Stimulated activated CD8-positive, alpha-beta memory T cell treated with anti-CD3 and anti-CD28 coated beads, Interleukin-15, amount 100 ng/mL, for 1 hour (primary cell): ENCODE results near the gene PRKCH.

Experiments
- DNase-seq: peaks from one replicate; pipeline ENCODE4 v3.0.0-alpha.2; 2020; ENCODE audit warnings: low read depth

PRKCH gene

DNA sequence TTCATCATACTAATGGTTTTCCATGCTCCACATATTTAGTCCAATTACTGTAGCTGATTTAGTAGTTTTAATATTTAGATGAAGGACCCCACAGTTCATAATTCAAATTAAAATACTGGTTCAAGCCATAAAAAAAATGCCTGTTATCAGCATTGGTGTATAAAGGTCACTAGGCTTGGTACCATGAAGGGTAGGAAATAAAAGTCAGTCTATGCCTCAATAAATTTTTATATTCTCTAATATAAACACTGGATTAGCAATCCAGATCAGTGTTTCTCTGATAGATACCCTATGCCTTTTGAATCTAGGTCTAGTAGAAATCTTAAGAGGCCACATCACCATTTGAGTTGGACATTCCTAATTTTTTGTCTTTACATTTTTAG is 210.7 kb downstream of the PRKCH start:
- DNase-seq: no peak

DNA sequence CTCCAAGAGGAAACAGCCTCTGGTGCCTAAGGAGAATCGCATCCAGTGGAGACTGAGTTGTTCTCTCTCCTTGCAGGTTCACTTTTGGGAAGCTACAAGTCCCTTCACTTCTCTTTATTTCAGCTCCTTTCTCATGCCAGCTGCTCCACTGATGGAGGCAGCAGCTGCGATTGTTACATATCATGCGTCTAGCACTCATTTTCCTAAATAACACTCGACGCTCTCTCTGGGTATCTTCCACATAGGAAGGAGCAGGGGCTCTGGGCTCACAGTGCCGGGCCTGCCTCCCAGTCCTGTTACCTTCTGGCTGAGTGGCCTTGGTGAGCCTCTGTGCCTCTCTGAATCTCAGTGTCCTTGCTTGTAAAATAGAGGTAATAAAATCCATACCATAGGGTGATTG is 211.4 kb downstream of the PRKCH start:
- DNase-seq: no peak

DNA sequence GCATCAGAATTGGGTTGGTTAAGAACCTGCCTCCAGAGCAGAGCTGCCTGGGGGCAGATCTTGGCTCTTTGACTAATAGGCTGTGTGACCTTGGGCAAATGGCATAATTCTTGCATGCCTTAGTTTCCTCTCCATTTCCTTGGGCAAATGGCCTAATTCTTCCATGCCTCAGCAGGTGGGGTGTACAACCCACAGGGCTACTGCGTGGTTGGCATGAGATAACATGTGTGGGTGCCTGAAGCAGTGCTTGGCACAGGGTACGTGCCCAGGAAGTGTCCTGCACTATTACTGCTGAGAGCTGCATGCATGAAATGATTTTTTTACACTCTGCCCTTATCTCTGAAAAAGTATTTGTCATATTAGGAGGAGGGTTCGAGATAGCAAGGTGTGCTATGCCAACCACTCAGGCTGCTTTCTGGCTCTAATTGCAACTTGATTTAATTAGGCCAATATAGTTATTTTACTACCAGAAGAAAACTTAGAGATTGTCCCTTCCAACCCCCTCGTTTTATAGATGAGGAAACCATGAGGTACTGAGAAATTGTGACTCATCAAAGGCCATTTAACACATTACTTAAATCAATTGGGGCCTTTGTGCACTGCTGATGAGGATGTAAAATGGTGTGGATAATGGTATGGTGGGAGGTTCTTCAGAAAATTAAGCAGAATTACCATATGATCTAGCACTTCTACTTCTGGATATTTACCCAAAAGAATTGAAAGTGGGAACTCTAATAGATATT is 212.3 kb downstream of the PRKCH start:
- DNase-seq: no peak

DNA sequence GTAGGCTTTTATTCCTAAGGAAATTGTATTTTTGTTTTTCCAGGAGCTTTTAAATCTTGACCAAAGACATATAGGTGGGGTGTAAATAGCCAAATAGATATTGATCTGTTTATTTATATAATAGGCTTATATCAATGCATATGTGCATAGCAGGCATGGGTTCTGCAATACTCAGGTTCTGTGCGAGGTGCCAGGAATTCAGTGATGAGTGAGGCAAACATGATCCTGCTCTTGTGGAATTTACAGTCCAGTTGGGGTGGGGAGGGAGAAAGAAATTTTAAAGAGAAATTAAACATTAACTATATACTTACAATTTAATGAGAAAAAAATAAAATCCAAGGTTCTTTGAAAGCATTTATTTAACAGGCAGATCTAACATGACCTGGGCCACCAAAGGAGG is 213.7 kb downstream of the PRKCH start:
- no peak for DNase-seq

DNA sequence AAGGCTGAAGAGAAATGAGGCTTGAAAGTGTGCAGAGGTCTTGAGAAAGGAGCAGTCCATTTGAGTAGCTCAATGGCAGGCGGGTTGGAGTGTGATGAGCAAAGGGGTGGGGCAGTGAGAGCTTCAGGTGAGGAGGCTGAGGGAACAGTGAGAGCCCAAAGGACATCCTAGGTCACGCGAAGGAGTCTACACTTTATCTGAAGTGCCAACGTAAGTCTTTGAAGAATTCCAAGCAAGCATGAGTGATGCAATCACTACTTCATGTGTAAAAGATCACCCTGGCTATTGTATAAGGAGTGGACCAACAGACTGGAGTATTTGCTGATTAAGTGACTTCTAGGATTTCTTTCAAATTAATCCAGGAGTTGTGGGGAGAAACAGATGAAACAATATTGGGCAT is 214.1 kb downstream of the PRKCH start:
- DNase-seq: no peak

DNA sequence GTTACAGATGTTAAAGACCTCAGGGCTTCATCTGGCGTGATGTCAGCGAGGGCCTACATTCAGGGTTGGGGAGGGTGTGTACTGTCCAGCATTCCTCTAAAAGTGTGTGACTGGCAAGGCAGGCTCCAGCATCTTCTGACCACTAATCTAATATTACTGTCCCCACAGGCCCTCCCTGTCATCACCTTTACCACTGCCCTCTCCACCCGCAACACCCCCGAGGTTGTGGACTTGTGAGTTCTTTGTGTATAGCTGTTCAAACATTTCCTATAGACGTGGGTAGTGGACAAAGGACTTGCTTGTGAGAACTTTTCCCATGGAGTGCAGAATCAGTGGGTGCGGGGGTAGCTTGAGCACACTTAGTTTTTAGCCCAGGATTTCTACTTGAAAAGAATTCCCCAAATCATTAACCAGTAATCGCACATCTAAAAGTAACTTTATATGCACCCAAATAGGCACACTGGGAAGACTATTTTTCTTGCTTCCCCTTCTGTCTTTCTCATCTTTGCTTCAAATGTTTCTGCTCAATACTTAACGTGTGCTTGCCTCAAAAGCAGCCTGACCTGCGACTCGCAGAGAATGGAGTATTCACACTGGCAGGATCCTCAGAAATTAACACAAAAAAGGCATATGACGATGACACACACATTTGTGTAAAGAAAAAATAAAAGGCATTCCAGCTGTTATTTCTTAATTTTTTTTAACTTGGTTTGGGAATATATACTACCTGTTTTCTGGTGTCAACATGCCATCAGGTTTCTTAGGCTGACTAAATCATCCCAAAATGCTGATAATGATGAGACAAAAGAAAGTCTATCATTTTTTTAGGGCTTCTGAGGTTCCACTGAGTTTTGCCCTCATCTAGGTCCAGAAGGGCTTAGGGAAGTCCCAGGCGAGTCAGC is 215.5 kb downstream of the PRKCH start:
- DNase-seq: no peak

DNA sequence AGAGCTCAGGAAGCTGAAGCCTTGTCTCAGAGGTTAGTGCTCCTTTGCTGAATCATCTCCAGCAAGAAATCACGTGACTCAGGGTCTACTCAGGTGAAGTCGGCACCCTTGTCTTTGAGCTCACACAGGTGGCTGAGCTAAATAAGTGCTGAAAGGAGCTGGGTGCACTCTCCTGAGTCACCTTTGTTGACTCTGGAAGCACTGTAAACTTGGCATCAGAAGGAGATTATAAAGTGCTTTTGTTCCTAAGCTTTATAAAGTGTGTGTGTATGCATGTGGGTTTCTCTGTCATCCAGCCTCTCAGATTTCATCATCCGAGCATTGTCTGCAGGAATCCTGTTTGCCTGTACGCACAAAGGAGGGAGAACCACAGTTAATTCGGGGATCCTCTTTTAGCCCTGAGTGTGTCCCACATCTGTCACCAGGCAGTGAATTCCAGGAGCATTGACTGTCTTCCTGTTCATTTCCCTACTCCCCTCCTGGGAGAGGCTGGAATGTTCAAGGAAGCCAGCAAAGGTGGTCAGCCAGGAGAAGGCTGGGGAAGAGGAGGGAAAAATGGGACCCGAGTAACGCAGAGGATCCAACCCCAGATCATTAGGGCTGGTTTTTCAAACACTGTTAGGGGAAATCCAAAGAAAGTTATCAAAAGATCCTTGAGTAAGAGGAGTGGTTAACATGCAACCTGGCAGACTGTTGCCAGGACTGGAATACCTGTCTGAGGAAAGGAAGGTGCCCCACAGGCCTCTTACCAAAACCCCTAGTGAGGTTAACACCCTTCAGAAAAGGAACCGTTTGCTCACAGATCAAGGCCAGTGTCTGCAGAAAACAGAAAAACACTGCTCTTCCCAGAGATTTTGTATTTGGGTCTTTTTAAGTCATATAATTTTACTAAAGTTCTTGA is 216.4 kb downstream of the PRKCH start:
- no peak for DNase-seq

DNA sequence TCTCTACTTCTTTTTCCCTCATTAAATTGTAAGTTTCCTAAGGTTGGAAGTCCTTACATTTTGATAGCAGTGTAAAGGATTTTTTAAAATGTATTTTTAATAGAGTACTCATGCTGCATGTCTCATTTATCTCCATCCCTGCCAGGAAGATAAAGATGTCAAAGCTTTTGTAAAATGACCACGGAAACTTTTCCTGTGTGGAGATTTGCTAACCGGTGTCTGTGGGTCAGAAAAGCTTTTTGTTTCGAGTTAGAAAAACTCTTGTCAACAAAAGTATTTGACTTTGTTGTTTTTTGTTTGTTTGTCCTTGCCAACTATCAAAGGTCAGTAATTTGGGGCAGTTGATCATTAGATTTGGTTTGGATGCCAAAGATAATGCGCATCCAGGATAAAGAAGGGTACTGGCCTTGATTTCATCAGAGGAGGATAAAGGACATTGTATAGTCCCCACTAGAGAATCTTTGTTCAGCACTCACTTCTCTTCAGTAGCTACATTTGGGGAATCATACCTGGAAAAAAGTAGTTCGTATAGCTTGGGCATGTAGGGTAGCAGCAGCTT is 217.2 kb downstream of the PRKCH start:
- no peak for DNase-seq

DNA sequence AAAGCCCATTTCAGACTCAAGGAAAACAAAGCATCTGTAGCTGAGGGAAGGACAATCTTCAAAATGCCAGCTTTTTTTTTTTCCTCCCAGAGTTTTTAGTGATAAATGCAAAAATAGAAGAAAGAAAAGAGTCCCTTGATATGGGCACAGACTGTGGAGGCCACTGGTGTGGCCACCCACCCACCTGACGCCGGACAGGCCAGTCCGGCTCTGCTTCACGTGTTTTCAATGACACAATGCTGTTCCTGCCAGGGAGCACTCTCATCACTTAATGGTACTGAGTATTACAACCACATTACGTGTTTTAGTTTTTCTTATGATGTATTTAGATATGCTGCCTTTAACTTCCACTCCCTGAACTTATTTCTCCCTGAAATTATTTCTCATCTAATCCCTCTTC is 218.3 kb downstream of the PRKCH start:
- DNase-seq: no peak

DNA sequence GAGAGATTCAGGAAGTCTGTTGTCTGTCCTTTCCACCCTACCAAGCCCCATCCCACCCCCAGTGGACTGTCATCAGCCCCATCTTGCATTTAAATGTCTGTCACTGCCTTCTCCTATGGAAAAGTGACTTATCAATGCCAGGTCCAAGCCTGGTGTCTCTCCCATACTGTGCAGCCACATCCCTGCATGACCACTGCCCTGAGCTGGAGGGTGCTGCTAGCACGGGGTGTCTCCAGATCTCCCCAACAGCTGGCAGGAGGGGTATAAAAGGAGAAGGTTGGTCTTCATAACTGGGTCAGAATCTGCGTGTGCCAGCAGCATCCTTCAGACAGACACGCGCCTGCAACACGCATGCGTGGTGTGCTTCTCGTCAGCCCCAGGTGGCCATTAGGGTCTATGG is 219.6 kb downstream of the PRKCH start:
- DNase-seq: no peak

DNA sequence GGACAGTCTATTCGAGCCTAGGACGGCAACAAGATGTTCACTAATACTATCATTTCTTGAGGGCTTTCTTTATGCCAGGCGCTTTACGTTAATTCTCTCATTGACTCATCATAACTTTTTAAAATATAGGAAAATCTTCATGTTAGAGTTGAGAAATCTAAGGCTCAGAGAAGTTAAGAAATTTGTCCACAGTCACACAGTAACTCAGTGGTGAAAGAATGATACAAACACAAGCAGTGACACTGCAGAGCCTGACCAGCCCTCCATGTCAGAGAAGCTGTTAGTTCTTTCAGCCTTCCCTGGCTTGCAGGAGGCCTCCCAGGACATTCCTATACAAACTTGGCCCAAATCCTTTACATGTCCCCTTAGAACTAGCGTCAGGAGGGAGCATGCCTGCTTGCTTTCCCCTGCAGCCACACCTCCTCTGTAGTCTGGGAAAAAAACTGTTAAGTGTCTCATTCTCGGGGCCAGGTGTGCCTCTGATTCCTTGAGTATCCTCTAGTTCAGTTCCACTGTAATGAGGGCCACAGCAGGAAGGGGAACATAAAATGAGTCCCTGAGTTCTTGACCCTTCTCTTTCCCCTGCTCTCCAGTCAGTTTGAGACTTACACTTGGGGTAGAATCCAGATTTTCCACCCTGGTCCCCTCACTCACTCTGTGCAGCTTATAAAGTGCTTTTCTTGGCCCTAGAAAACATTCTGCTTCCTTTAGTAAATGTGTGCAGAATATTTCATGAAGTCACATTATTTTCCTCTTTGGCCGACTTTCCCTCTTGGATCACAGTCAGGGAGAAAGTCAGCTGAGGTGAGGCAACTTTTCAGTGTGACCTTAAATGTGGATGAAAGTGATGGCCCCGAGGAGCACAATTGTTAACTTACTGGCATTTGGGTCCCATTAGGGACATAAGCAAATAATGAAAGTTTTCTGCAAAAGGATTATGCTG is 221.7 kb downstream of the PRKCH start:
- DNase-seq: no peak

DNA sequence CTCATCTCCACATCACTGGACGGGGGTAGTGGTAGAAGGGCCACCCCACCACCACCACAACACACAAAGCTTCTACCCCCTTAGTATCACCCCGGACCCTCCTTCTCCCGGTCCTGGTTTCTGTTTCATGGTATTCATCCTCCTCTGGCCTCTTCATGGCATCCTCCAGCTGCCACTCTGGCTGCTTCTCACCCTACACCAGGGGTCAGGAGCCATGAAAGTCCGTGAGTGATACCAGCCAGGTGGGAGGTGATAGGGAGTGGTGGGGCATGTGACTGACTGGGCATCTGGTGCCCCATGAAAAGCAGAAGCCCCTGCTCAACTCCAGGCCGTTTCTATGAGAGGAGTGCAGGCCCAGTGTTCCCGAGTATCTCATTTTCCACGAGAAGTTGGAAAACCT is 222.6 kb downstream of the PRKCH start:
- no peak for DNase-seq

DNA sequence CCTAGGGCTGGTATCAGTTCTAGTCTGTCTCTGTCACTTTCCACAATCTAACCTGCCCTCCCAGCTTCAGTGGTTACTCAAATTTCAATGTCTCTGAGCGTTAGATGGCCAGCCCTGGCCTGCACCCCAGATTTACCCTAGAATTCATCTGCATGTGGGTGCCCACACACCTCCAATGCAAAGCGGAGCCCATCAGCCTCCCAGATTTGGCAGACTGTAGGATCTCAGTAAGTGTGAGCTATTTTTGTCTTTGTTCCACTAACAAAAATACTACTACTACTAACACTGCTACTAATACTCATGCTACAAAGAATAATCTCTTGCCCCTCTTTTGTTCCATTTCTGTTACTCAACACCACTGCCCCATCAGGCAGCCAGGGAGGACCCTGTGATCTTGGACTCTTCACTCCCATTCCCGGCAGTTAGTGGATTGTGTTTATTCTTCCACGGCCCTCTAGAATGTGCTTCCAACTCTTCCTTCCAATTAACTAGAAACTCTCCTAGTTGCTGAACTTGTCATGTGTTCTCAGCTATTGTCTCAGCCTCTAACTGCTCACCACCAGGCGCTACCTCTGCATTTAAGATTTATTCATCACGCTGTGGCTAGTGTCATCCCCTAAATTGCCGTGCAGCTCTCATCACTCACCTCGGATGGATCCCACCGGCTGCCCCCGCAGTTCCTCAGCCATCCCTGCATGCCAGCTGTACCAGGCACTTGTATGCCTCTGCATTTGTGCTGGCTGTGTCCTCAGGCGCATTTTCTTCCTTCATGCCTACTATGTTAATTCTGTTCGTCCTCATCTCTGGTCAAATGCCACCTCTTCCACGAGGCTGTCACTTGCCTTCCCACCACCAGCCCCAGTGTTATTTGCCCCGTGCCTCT is 223.3 kb downstream of the PRKCH start:
- no peak for DNase-seq

DNA sequence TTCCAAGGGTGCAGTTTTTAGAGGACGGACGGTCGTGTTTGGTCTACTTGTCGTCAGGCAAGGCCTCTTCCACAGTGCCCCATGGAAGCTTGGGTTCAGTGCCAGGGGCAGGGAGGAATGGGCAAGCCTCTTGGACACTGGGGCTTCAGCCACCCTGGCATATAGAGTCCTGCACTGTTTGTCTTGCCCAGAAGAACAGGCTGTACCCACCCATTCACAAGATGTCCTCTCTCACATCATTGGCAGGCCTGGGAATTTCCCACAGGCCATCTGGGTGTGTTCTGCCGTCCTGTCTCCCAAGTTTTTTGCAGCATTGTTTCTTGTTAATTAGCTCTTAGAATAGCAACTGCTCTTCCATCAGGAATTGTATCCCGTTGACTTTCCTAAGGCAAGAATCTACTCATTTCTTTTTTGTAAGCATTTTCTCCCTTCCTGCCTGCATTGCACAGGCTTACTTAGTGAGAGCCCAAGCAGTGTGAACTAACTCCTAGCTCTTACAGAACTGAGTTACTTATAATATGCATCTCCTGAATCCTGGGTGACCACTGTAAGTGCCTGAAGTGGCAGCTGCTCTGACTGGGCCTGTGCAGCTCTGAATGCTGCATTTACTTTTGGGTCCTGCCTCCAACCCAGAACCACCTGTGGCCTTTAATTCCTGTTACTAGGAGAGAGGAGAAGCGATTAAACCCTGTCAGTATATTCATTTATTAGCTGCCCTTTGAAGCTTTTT is 224.5 kb downstream of the PRKCH start:
- DNase-seq: no peak

DNA sequence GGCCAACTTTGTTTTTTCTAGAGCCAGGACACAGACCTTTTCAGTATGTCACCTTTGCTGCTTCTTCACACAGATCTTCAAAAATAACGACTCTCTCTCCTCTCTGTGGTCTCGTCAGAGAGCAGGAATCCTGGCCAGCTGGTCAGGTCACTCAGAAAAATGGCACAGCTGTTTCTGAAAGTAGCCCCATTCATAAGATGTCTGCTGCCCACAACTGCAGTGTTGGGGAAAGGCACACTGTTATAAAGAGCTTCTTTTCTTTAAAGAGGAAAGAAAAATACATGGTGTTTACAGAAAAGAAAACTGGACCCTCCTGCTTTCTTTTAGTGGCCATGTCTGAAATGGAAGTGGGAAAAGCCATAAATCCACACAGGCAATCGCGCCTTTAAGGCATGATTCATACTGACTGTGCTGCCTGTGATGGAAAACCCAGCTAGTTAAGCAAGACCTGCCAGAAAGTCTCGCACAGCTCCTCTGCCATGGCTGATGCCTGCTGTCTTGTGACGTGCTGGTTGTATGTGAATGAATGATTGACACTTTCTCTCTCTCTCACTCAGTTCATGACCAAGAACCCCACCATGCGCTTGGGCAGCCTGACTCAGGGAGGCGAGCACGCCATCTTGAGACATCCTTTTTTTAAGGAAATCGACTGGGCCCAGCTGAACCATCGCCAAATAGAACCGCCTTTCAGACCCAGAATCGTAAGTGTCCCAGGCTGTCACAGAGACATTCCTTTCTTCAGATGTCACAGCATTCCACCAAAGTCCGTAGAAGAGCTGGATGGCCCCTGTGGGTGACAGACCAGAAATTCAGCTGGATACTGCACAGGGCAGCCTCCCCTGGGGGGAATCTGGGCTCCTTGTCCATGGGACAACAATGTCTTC is 226.0 kb downstream of the PRKCH start:
- DNase-seq: no peak

DNA sequence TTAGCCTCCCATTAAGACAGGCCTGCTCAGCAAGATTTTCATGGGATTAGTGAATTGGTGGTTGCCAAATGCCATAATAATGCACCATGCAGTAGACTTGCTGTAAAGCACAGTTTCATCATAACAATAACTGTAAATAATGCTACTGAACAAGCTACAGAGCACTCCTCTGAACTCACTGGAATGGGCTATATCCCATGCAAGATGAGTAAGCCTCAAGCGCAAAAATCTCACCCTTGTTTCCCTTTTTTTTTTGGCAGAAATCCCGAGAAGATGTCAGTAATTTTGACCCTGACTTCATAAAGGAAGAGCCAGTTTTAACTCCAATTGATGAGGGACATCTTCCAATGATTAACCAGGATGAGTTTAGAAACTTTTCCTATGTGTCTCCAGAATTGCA is 228.0 kb downstream of the PRKCH start:
- no peak for DNase-seq

DNA sequence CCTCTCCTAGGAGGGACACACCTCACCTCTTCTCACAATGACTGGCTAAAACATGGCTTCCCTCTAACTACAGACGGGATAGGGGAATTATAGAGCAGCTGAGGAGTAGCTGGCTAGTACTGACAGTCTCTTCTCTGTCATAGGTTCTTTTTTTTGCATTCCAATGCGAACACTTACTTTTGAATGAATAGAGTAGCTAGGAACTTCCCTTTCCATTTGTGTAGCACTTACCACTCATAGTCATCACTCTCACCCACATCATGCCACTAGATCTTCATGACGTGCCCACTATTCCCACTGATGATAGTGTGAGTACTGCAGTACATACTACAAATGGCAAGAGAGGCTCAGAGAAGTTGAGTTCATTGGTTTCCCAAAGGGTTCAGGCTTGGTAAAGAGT is 230.0 kb downstream of the PRKCH start:
- no peak for DNase-seq

DNA sequence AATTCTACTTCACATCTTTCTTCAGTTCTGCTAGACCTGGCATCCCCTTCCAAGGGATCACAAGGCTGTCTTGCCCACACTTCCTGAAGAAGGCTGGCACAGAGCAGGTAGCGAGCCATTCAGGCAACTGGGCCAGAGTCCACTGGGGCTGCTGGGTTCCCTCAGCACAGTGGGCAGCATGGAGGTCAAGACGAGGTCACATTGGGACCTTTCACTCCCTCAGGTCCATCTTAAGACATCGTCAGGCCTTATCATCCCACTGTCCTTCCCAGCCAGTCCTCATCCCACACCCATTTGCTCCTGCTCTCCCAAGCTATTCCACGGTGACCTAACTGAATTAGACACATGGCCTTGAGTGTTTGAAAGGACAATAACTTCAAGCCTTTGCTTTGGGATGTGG is 230.9 kb downstream of the PRKCH start:
- no peak for DNase-seq
